KG1 (cell line): ENCODE data around the gene NECTIN1.

Experiments
- DNase-seq: peaks from one replicate; lab custom pipeline; 2025; lab: John Stamatoyannopoulos, UW

NECTIN1 gene

GRCh38 chr11:119692540-119692820 is 36.5 kb downstream of the NECTIN1 start:
- no peak for DNase-seq

- DNase-seq = no peak
Observed at GRCh38 chr11:119691701-119692539, 37.1 kb downstream of the NECTIN1 start.

GRCh38 chr11:119691020-119691666 is 37.9 kb downstream of the NECTIN1 start:
- DNase-seq = peak; percentile 72

- no peak for DNase-seq
Observed at GRCh38 chr11:119689302-119689701, 39.7 kb downstream of the NECTIN1 start.

- no peak for DNase-seq
Observed at GRCh38 chr11:119688356-119688755, 40.6 kb downstream of the NECTIN1 start.

GRCh38 chr11:119687373-119688046 is 41.5 kb downstream of the NECTIN1 start:
- no peak for DNase-seq

GRCh38 chr11:119686177-119686882 is 42.7 kb downstream of the NECTIN1 start:
- DNase-seq = no peak

GRCh38 chr11:119685111-119685746 is 43.8 kb downstream of the NECTIN1 start:
- DNase-seq = no peak

- no peak for DNase-seq
Observed at GRCh38 chr11:119684361-119685110, 44.5 kb downstream of the NECTIN1 start.

- DNase-seq = no peak
Observed at GRCh38 chr11:119683783-119684182, 45.2 kb downstream of the NECTIN1 start.

- no peak for DNase-seq
Observed at GRCh38 chr11:119681361-119681910, 47.6 kb downstream of the NECTIN1 start.

- DNase-seq = no peak
Observed at GRCh38 chr11:119680541-119681360, 48.2 kb downstream of the NECTIN1 start.

GRCh38 chr11:119679346-119679745 is 49.7 kb downstream of the NECTIN1 start:
- no peak for DNase-seq

GRCh38 chr11:119678351-119678750 is 50.6 kb downstream of the NECTIN1 start:
- DNase-seq = no peak

GRCh38 chr11:119677840-119678239 is 51.2 kb downstream of the NECTIN1 start:
- no peak for DNase-seq

- DNase-seq = no peak
Observed at GRCh38 chr11:119676461-119677020, 52.5 kb downstream of the NECTIN1 start.

GRCh38 chr11:119673759-119674336 is 55.2 kb downstream of the NECTIN1 start:
- DNase-seq = peak; percentile 89

- no peak for DNase-seq
Observed at GRCh38 chr11:119673052-119673758, 55.8 kb downstream of the NECTIN1 start.

- no peak for DNase-seq
Observed at GRCh38 chr11:119672597-119672996, 56.4 kb downstream of the NECTIN1 start.
